HCT116 (cell line): ENCODE data around the gene KCNA3. TPM values are rescaled to one million over a fixed set of nuclear protein-coding genes. Genes with fewer than 3 reads are reported as not detected.

Experiments
- ATAC-seq: fragments of 200-7000 bp; cut with Tn5 transposase; 2 replicates; pipeline ENCODE4 v1.9.1; 2020; ENCODE audit warnings: mild to moderate bottlenecking, moderate library complexity
- BruUV-seq: library from RNA; stranded (reverse); fragments of 400-500 nt; replicated peaks from 2 replicates; lab custom pipeline; 2021; lab: Mats Ljungman, UMichigan
- CTCF ChIA-PET: fragments of 300-600 bp; sonication (Branson Sonifier 250); formaldehyde crosslinking; loops from one replicate; lab custom pipeline; 2021; ENCODE audit warnings: antibody characterized with exemption; lab: Charles Lee
- POLR2A ChIA-PET: fragments of 300-600, 350-600 bp; sonication (Branson Sonifier 250); formaldehyde crosslinking; loops from one replicate; lab custom pipeline; 2021; ENCODE audit warnings: antibody characterized with exemption; lab: Charles Lee
- RAD21 ChIA-PET, 2 experiments: fragments of 300-600 bp; sonication (Branson Sonifier 250); formaldehyde crosslinking; loops; one replicate each; lab custom pipeline; 2023; ENCODE audit warnings: low total read pairs in 2 of 2; ENCODE audit not compliant: uncharacterized antibody in 2 of 2, unreplicated experiment in 2 of 2, low non-redundant PET in 1 of 2; lab: Charles Lee
- DNase-seq: peaks from one replicate; pipeline ENCODE4 v3.0.0-alpha.2; 2010; ENCODE audit warnings: low read depth, low spot score
- H2AFZ ChIP-seq: fragments of 200-600 bp; shearing (Covaris generic), sonication (generic); 2 replicates; pipeline ENCODE4 v1.6.1; 2017; ENCODE audit warnings: low read depth, mixed run types, mixed read lengths, antibody characterized with exemption, low read length; ENCODE audit not compliant: poor library complexity, severe bottlenecking
- H3K27ac ChIP-seq: 2 replicates; pipeline ENCODE4 v1.5.1; 2012; ENCODE audit warnings: low read depth, low read length
- H3K27me3 ChIP-seq: fragments of 200-600 bp; sonication (generic); 2 replicates; pipeline ENCODE4 v1.6.1; 2016; ENCODE audit warnings: mixed run types, low read length, mixed read lengths; ENCODE audit not compliant: insufficient read depth
- H3K36me3 ChIP-seq, 2 experiments: fragments of 200-500 bp in 1 of 2; fragments of 200-600 bp in 1 of 2; sonication (Bioruptor generic) in 1 of 2; sonication (generic) in 1 of 2; 2 replicates each; pipeline versions ENCODE4 v1.5.1 to v1.6.1; 2014 to 2016; ENCODE audit warnings: low read length in 2 of 2, inconsistent platforms in 1 of 2, mixed read lengths in 1 of 2, mixed run types in 1 of 2; ENCODE audit not compliant: insufficient read depth in 2 of 2, control insufficient read depth in 1 of 2
- H3K4me1 ChIP-seq, 2 experiments: fragments of 200-600 bp in 1 of 2; sonication (generic) in 1 of 2; 2 replicates each; pipeline versions ENCODE4 v1.5.1 to v1.6.1; 2012 to 2017; ENCODE audit warnings: low read length in 2 of 2, inconsistent platforms in 1 of 2, mild to moderate bottlenecking in 1 of 2, mixed read lengths in 1 of 2, mixed run types in 1 of 2, moderate library complexity in 1 of 2; ENCODE audit not compliant: insufficient read depth in 2 of 2, control insufficient read depth in 1 of 2
- H3K4me2 ChIP-seq: fragments of 200-600 bp; sonication (generic); 2 replicates; pipeline ENCODE4 v1.6.1; 2017; ENCODE audit warnings: mixed run types, low read length, mixed read lengths
- H3K4me3 ChIP-seq, 2 experiments: fragments of 200-600 bp in 1 of 2; sonication (generic) in 1 of 2; replicated peaks in 1 of 2; 2 replicates each; pipeline ENCODE4 v1.5.1; 2011 to 2016; ENCODE audit warnings: low read length in 2 of 2, control low read depth in 1 of 2, low read depth in 1 of 2, mild to moderate bottlenecking in 1 of 2, mixed read lengths in 1 of 2, mixed run types in 1 of 2
- H3K79me2 ChIP-seq: fragments of 200-600 bp; sonication (generic); 2 replicates; pipeline ENCODE4 v1.6.1; 2017; ENCODE audit warnings: mild to moderate bottlenecking, mixed run types, low read length, moderate library complexity, mixed read lengths; ENCODE audit not compliant: insufficient read depth
- H3K9ac ChIP-seq: fragments of 200-600 bp; sonication (generic); 2 replicates; pipeline ENCODE4 v1.6.1; 2016; ENCODE audit warnings: low read length, mixed read lengths
- H3K9me2 ChIP-seq: fragments of 200-600 bp; sonication (generic), shearing (Covaris generic); 2 replicates; pipeline ENCODE4 v1.6.1; 2017; ENCODE audit warnings: mixed run types, mild to moderate bottlenecking, moderate library complexity; ENCODE audit not compliant: insufficient read depth
- H3K9me3 ChIP-seq, 2 experiments: fragments of 200-500 bp in 1 of 2; fragments of 200-600 bp in 1 of 2; sonication (Bioruptor generic) in 1 of 2; sonication (generic) in 1 of 2; 2 replicates each; pipeline ENCODE4 v1.6.1; 2014 to 2017; ENCODE audit warnings: low read length in 2 of 2, mixed read lengths in 2 of 2, inconsistent platforms in 1 of 2, low read depth in 1 of 2, mild to moderate bottlenecking in 1 of 2, mixed run types in 1 of 2, moderate library complexity in 1 of 2; ENCODE audit not compliant: control insufficient read depth in 1 of 2, insufficient read depth in 1 of 2
- H4K20me1 ChIP-seq: fragments of 200-600 bp; sonication (generic), shearing (Covaris generic); 2 replicates; pipeline ENCODE4 v1.6.1; 2017; ENCODE audit warnings: mixed run types, mild to moderate bottlenecking, moderate library complexity; ENCODE audit not compliant: insufficient read depth
- RAD21 ChIP-seq: IDR thresholded peaks from 2 replicates; pipeline ENCODE4 v1.6.1; 2012; ENCODE audit warnings: low read depth, mild to moderate bottlenecking
- YY1 ChIP-seq: IDR thresholded peaks from 2 replicates; pipeline ENCODE4 v1.6.1; 2011; ENCODE audit warnings: low read length, low read depth, moderate library complexity, mild to moderate bottlenecking; ENCODE audit not compliant: insufficient replicate concordance; ENCODE audit errors: extremely low read depth
- intact Hi-C: fragments of 100-400 bp; cut with micrococcal nuclease; formaldehyde crosslinking; loops from 2 replicates; pipeline ENCODE4 v1.10.0; 2022
- total RNA-seq: library from RNA; stranded (reverse); gene quantifications from one replicate; pipeline ENCODE4 v1.2.1, GENCODE V29; 2021; ENCODE audit not compliant: unreplicated experiment

KCNA3 gene
- total RNA-seq, 1 experiment from 2014 or later = 0.07 TPM

GRCh38 chr1:110635434-110635833, 39.3 kb downstream of the KCNA3 start:
- no peak overlapping the region for H3K27ac ChIP-seq
- H2AFZ ChIP-seq = no peak overlapping the region
- H3K9me3 ChIP-seq = no peaks in the 10 kb centered on the region
- no TSS peak for BruUV-seq
- RAD21 ChIA-PET = no interaction called here
- TF ChIP-seq YY1 = no peak
- no peak overlapping the region for H3K9ac ChIP-seq
- POLR2A ChIA-PET = no interaction called here
- H3K4me1 ChIP-seq = 0 out of 4 replicates have a peak, but pooled peaks cover 0 to 3% of the 10 kb centered on the region in 2 experiments
- no peaks in the 10 kb centered on the region for H4K20me1 ChIP-seq
- H3K4me2 ChIP-seq = no peak overlapping the region
- H3K9me2 ChIP-seq = no peaks in the 10 kb centered on the region
- DNase-seq (no peak), ATAC-seq (no peak)
- H3K79me2 ChIP-seq = no peaks in the 10 kb centered on the region
- CTCF ChIA-PET = no interaction called here
- peaks cover 48% of the 10 kb centered on the region for H3K27me3 ChIP-seq
- H3K4me3 ChIP-seq = no peak overlapping the region
- intact Hi-C loops = no loop called here
- H3K36me3 ChIP-seq = no peaks in the 10 kb centered on the region

- DNase-seq = no peak
- Histone ChIP-seq H3K36me3 (no peaks in the 10 kb centered on the region), H4K20me1 (no peaks in the 10 kb centered on the region), H3K27ac (no peak overlapping the region), H3K4me1 (0 out of 4 replicates have a peak, but pooled peaks cover 0 to 3% of the 10 kb centered on the region in 2 experiments), H3K9me3 (no peaks in the 10 kb centered on the region), H3K9me2 (no peaks in the 10 kb centered on the region), H3K4me3 (no peak overlapping the region), H3K79me2 (no peaks in the 10 kb centered on the region), H2AFZ (no peak overlapping the region), H3K27me3 (peaks cover 41% of the 10 kb centered on the region), H3K9ac (no peak overlapping the region), H3K4me2 (no peak overlapping the region)
- CTCF ChIA-PET = no interaction called here
- intact Hi-C loops = loop anchor here (5.0 kb wide), 2 partner anchors 48 to 358 kb away; no protein-coding TSS in a partner anchor
- POLR2A ChIA-PET = no interaction called here
- BruUV-seq = no TSS peak
- no peak for TF ChIP-seq RAD21
- no peak for ATAC-seq
- RAD21 ChIA-PET = no interaction called here
Measured at GRCh38 chr1:110634455-110635311, 40.1 kb downstream of the KCNA3 start.
